ENCODE data around the gene C9orf78.

The C9orf78 gene

GRCh38 chr9:129867136-129868022, 32.3 kb upstream of the C9orf78 start:
- no peak for DNase-seq

GRCh38 chr9:129866394-129867135, 31.5 kb upstream of the C9orf78 start:
- peak; percentile 21 for DNase-seq

DNA sequence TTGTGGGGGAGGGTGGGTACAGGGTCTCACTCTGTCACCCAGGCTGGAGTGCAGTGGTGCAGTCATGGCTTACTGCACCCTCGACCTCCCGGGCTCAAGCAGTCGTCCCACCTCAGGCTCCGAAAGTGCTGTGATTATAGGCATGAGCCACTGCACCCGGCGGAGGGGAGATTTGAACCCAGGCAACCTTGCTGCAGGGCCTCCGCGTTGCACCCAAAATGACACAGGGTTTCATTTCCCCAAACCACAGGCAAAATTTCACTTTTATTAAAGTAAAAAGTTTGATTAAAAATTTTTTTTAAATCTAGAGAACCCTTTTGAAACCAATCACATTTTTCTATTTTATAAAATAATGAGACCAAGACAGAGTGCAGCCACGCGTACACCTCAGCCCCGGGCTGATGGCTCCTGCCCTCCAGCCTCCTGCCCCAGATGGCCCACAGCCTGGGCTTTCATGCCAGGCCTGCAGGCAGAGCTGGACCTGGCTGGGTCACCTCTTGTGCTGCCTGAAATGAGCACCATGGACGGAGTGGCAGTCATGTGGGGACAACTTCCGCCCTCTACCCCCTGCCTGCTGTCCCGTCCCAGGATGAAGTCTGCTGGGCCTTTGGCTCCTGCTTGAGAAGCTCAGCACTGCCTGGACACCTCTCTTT, 30.7 kb upstream of the C9orf78 start:
- DNase-seq: no peak

DNA sequence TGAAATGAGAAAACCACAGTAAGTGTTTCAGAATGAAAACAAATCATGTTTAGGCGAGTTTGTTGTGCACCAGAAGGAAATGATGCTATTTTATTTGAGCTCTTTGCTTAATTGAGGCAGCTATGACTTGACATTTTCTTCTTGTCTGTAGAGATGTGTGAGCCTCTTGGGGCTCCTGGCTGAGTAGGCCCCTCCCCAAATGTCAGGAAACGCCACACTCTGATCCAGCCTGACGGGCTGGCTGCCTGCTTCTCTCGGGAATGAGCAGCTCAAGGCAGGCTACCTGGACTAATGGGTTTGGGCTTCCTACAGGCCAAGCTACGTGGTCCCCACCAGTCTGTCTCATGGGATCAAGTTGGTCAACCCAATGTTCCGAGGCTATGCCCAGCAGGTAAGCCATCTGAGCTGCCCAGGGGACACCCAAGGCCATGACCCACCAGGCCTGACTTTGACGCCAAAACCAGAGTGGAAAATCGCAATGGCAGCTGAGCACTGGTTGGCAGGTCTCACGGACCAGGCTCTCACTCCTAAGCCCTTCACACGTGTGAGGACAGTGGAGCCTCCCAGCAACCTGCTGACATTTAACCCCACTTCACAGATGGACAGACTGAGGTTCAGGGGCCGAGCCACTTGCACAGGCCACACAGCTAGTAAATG, 30.0 kb upstream of the C9orf78 start:
- no peak for DNase-seq

DNA sequence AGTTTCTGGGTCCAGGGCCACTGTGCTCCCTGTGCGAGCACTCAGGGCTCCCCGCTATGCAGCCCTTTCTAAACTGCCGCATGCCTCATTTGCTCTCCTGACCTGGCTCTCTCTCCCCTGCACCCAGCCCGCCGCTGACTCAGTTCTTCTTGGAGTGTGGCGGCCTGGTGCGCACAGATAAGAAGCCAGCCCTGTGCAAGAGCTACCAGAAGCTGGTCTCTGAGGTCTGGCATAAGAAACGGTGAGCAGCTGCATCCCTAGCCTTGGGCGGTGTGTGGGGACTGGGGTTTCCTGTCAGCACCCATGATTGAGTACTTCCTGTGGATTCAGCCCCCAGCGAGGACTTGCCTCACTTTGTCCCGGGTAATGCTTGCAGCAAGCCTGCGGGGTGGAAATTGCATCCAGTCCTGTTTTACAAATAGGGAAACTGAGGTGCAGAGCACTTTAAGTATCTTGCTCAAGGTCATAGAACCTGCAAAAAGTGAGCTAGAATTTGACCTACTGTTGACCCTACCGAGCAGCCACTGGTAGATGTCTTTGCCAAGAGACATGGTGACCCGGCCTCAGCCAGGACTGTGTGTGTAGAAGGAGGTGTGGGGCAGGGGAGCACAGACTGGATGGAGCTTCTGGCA, 28.1 kb upstream of the C9orf78 start:
- peak; percentile 65 for DNase-seq

- no peak for DNase-seq
Observed at GRCh38 chr9:129861447-129861827, 26.4 kb upstream of the C9orf78 start.

DNA sequence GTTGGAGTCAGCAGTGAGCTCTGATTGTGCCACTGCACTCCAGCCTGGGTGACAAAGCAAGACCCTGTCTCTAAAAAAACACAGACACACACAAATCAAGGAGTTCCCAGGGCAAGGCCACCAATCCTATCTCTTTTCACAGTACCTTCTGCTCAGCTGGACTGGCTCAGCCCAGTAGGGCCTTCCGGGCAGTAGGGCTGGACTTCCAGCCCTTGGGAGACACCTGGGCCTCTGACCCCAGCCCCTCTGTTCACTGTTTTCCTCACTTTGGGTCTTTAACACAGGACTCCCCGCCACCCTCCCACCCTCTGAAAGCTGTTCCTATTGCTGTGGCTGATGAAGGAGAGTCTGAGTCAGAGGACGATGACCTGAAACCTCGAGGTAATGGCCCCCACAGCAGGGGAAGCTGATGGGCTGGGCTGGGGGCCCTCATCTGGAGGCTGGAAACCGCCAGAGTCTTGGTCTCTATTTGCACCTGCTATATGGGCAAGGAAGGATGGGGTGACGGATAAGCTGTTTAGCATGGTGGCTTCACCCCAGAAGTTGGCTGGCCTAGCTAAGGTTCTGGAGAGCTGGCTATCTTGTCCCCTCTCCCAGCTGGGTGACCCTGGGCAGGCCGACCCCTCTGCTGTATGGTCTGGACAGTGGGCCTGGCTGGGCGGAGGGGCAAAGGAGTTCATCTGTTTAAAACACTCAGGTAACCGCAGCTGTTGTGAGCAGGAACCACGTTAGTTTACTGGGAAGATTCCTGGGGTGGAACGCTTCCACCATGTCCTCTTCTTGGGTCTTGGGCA, 25.8 kb upstream of the C9orf78 start:
- DNase-seq: peak; percentile 45

- DNase-seq: no peak
Observed at GRCh38 chr9:129858167-129858962, 23.3 kb upstream of the C9orf78 start.

GRCh38 chr9:129857207-129857606, 22.1 kb upstream of the C9orf78 start:
- no peak for DNase-seq

GRCh38 chr9:129854588-129855110, 19.6 kb upstream of the C9orf78 start:
- no peak for DNase-seq

DNA sequence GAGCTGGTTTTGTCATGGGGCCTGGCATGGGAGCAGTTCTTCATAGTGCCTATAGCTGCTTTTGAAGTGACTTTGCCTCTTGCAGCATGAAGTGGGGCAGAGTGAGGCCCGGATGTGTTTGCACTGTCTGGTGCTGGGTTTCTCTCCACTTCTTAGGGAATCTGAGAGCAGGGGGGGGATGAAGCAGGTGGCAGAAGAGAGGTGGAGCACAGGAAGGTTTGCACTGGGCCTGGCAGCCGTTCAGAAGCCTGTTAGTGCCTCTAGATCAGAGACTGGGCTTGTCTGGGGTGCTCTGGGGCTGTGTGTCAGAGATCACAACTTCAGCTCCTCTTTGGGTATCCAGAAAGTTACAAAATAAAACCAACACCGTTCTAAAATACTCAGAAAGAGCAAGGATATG, 18.5 kb upstream of the C9orf78 start:
- DNase-seq: no peak

DNA sequence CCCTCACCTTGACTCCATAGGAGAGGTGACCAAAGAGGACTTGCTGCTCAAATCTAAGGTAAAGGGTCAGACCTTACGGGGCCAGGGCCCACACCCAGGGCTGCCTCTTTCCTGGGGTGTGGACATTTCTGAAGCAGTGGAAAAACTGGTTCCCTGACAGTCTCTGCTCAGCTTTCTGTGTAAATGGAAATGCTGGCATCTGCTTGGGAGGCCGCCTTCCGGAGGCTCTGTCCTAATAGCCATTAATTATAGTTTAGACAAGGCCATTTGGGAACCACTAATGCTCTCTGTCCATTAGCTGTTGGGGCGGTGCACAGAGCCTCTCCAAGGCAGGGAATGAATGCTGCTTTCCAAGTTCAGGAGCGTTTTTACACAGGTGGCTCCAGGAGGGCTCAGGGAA, 17.5 kb upstream of the C9orf78 start:
- DNase-seq: no peak

GRCh38 chr9:129851821-129852220, 16.7 kb upstream of the C9orf78 start:
- DNase-seq: no peak

DNA sequence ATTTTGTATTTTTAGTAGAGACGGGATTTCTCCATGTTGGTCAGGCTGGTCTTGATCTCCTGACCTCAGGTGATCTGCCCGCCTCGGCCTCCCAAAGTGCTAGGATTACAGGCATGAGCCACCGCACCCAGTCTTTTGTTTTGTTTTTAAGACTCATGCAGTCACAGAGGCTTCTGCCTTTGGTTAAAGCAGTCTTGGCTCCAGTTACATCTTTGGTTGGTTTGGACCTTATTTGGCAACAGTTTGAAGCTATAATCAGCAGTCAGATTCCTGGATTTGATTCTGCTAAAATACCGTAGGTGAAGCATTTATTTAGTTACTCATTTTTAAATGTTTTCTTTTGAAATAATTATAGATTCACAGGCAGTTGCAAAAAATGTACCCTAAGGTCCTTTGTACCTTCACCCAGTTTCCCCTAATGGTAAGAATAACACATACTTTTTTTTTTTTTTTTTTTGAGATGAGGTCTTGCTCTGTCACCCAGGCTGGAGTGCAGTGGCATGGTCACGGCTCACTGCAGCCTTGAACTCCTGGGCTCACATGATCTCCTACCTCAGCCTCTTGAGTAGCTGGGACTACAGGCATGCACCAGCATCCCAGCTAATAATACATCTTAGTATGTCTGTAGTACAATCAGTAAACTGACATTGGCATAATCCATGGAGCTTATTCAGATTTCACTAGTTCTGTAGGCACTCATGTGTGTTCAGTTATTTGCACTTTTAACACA, 15.9 kb upstream of the C9orf78 start:
- DNase-seq: no peak

- DNase-seq: no peak
Observed at GRCh38 chr9:129849901-129850300, 14.8 kb upstream of the C9orf78 start.

DNA sequence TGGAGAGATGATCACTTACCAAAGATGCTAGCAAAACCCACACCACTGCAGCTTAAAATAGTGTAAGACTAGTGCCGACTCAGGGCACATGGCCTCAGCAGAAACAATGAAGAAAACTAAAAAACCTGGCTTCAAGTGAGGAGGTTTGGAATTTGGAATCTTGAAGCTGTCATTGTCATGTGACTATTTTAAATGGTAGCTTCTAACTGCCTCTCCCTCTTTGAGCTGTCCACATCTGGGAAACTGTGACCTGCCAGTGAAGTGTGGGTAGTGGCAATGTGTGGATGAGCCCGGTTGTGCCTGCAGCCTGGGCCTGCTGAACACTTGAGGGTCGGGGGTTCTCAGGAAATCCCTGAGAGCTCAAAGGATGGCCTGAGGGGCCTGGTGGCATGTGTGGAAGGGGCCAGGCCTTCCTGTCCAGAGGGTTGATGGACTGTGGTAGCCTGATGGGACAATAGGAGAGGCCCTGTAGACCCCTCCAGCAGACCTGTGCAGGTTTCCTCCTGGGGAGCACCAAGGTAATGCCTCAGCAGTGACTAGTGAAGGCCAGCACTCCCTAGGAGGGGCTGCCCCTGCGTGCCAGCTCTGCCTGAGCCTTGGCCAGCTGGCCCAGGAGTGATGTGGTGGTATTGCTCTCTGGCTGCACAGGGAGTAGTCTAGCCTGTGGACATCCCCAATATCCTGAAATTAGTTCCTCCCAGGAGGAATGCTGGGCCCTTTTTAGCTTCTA, 13.8 kb upstream of the C9orf78 start:
- DNase-seq: no peak

DNA sequence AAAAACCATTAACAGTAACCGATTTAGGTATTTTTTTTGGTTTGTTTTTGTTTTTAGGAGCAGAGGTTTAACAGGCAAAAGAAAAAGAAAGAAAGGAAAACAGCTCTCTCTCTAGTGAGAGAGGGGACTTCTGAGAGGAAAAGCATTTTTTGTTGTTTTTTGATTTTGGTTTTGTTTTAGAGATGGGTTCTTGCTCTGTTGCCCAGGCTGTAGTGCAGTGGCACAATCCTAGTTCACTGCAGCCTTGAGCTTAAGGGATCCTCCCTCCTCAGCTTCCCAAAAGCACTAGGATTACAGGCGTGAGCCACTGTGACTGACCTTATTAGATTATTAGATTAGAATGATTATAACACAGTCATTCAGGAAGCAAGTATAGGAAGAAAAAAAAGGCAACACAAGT, 10.3 kb upstream of the C9orf78 start:
- no peak for DNase-seq

- no peak for DNase-seq
Observed at GRCh38 chr9:129841071-129841470, 6.0 kb upstream of the C9orf78 start.

DNA sequence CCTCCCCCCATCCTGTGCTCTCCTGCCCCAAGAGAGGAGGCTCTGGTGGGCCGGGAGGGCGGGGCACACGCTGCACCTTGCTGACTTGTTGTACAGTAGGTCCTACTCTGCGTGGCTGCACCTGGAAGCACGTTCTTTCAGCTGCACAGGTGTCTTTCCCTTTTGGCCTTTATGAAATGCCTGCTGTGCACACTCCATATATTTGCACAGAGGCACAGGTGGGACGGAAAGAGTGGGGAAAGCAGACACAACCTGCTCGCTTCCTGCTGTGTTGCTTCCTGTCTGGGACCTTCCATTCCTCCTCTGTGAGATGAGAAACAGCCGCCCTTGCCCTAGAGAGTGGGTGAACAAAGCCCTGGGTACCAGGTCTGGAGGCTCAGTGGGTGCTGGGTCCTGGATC, 5.0 kb upstream of the C9orf78 start:
- DNase-seq: no peak
